22Rv1 (cell line): ENCODE results near the gene RBMS1.

Source experiments
- ZFX ChIP-seq: fragments of 450-650 bp; IDR thresholded peaks from 2 replicates; pipeline ENCODE4 v1.6.1; 2017; ENCODE audit warnings: antibody characterized with exemption, borderline replicate concordance
- TF ChIP-seq, protein P1 (sequence below): fragments of 450-650 bp; IDR thresholded peaks from 2 replicates; pipeline ENCODE4 v1.5.1; 2017; ENCODE audit warnings: mild to moderate bottlenecking

DNA sequence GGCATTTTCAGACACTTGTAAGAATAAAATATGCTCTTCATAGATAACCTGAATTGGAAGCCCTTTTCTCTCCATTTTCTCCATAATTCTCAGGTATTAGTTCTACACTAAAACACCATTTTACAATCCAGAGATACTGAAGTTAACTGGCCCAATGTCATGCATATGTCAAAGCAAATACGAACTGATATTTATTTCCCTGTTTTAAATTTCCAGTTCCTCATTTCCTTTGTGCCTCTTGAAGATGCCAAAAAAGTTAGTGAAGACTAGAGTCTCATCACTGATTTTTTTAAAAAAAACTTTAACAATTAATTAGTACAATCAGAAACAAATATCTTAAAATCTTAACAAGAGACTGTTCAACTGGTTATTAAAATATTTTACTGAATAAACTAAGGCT is 240.7 kb downstream of the RBMS1 start:
- TF ChIP-seq, protein P1, sequence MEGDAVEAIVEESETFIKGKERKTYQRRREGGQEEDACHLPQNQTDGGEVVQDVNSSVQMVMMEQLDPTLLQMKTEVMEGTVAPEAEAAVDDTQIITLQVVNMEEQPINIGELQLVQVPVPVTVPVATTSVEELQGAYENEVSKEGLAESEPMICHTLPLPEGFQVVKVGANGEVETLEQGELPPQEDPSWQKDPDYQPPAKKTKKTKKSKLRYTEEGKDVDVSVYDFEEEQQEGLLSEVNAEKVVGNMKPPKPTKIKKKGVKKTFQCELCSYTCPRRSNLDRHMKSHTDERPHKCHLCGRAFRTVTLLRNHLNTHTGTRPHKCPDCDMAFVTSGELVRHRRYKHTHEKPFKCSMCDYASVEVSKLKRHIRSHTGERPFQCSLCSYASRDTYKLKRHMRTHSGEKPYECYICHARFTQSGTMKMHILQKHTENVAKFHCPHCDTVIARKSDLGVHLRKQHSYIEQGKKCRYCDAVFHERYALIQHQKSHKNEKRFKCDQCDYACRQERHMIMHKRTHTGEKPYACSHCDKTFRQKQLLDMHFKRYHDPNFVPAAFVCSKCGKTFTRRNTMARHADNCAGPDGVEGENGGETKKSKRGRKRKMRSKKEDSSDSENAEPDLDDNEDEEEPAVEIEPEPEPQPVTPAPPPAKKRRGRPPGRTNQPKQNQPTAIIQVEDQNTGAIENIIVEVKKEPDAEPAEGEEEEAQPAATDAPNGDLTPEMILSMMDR, result no peak
- no peak for TF ChIP-seq ZFX
